HepG2 (cell line): Measurements from ENCODE around the gene PLAA. TPM values are rescaled to one million over a fixed set of nuclear protein-coding genes. Genes with fewer than 3 reads are reported as not detected.
A peak's percentile ranks its signal among the peaks of the same experiment; 100 is the strongest.

Source experiments
- ATF5 ChIP-seq: sonication (generic); formaldehyde crosslinking; IDR thresholded peaks from 2 replicates; pipeline ENCODE4 v1.4.0; 2020; ENCODE audit warnings: mild to moderate bottlenecking, low read depth, missing genetic modification reagents
- HOXA5 ChIP-seq: sonication (generic); formaldehyde crosslinking; IDR thresholded peaks from 2 replicates; pipeline ENCODE4 v1.4.0; 2020; ENCODE audit warnings: missing genetic modification reagents
- IRF1 ChIP-seq: sonication (generic); formaldehyde crosslinking; IDR thresholded peaks from 2 replicates; pipeline ENCODE4 v1.4.0; 2020; ENCODE audit warnings: low read depth, mild to moderate bottlenecking, missing genetic modification reagents
- KIAA2018 ChIP-seq: sonication (generic); formaldehyde crosslinking; IDR thresholded peaks from 2 replicates; pipeline ENCODE4 v1.5.0; 2020; ENCODE audit warnings: mild to moderate bottlenecking, missing genetic modification reagents, borderline replicate concordance
- SAP130 ChIP-seq: IDR thresholded peaks from 2 replicates; pipeline ENCODE4 v1.6.1; 2016; ENCODE audit warnings: low read depth
- SETDB1 ChIP-seq: sonication (generic); formaldehyde crosslinking; IDR thresholded peaks from 2 replicates; pipeline ENCODE4 v1.5.1; 2020; ENCODE audit warnings: missing genetic modification reagents, mild to moderate bottlenecking, borderline replicate concordance
- SRSF4 ChIP-seq: fragments of 200-400 bp; formaldehyde crosslinking; IDR thresholded peaks from one replicate; pipeline ENCODE4 v1.6.1; 2018; ENCODE audit warnings: mild to moderate bottlenecking, low read depth, low read length, moderate library complexity; ENCODE audit not compliant: poor library complexity, severe bottlenecking
- ZNF224 ChIP-seq: sonication (generic); formaldehyde crosslinking; IDR thresholded peaks from 2 replicates; pipeline ENCODE4 v1.5.0; 2020; ENCODE audit warnings: mild to moderate bottlenecking, missing genetic modification reagents
- ZNF318 ChIP-seq: sonication (generic); formaldehyde crosslinking; IDR thresholded peaks from 2 replicates; pipeline ENCODE4 v1.4.0; 2020; ENCODE audit warnings: mild to moderate bottlenecking, missing genetic modification reagents
- ZNF850 ChIP-seq: sonication (generic); formaldehyde crosslinking; conservative IDR thresholded peaks from 2 replicates; pipeline ENCODE4 v1.9.0; 2021; ENCODE audit warnings: mild to moderate bottlenecking, missing genetic modification reagents
- polyA plus RNA-seq, 8 experiments: library from polyadenylated mRNA; depleted of rRNA in 3 of 8; stranded (reverse) in 7 of 8; unstranded in 1 of 8; fragments of >200 nt; fragmentation: Illumina TruSeq in 4 of 8; extraction: Trizol in 4 of 8; gene quantifications; 2 replicates each; pipeline versions ENCODE4 v1.2.1 to v1.2.3, GENCODE V29; 2011 to 2016; ENCODE audit warnings: low read depth in 4 of 8, missing spikeins in 1 of 8, mixed read lengths in 1 of 8; ENCODE audit not compliant: insufficient read depth in 1 of 8
- total RNA-seq, 5 experiments: library from RNA; depleted of rRNA; stranded (reverse); fragments of >200 nt; fragmentation: Illumina TruSeq; extraction: Trizol; gene quantifications; 2 replicates each; pipeline ENCODE4 v1.2.3, GENCODE V29; 2016; ENCODE audit warnings: low read depth in 1 of 5

Gene PLAA
- total and polyA plus RNA-seq, 2 of the 13 experiments (the other 11 are each of a cell fraction or from before 2014, with no cell fraction given) = 5.8 to 22.9 TPM

GRCh38 chr9:26892251-26893029 is 54.6 kb downstream of the PLAA start, which contains the start of gene CAAP1 (continued):
- TF ChIP-seq ZNF318 (CRISPR knock-in tag) = no peak
- peak; percentile 83; the same call in 1 of the 2 replicates for TF ChIP-seq ZNF224
- no peak for TF ChIP-seq SRSF4
- peak; percentile 96 for TF ChIP-seq SAP130 (CRISPR knock-in tag)
- no peak for TF ChIP-seq KIAA2018 (CRISPR knock-in tag)
- TF ChIP-seq SETDB1 = no peak
- no peak for TF ChIP-seq ATF5 (CRISPR knock-in tag)
- TF ChIP-seq IRF1 (CRISPR knock-in tag) = no peak
- TF ChIP-seq ZNF850 (CRISPR knock-in tag) = no peak
- TF ChIP-seq HOXA5 (CRISPR knock-in tag) = peak; percentile 71; the same call in 1 of the 2 replicates
